ENCODE results near the gene IL19. TPM values are rescaled to one million over a fixed set of nuclear protein-coding genes. Genes with fewer than 3 reads are reported as not detected.
"Not testable (repeated sequence)": the region's sequence is repeated elsewhere in the genome, so short reads cannot be mapped to it uniquely, and the experiment has no call there.

The IL19 gene
- polyA plus RNA-seq, 1 donor = 1.0 TPM

- no peak for DNase-seq
Observed at GRCh38 chr1:206772243-206772937, 1.8 kb downstream of the IL19 start, which contains the start of gene IL10. Gene IL10 (minus strand): TSS chr1:206772494. CDS start chr1:206772435, 59 bp downstream.

- no peak for DNase-seq
Observed at GRCh38 chr1:206774093-206774492, 3.5 kb downstream of the IL19 start.

- DNase-seq = no peak
Observed at GRCh38 chr1:206776229-206776628, 5.7 kb downstream of the IL19 start.

- no peak for DNase-seq
Observed at GRCh38 chr1:206778031-206778430, 7.5 kb downstream of the IL19 start.

GRCh38 chr1:206778911-206779310 lies 8.3 kb downstream of the IL19 start:
- DNase-seq = not testable (repeated sequence)

- DNase-seq = no peak
Observed at GRCh38 chr1:206779638-206780037, 9.1 kb downstream of the IL19 start.

GRCh38 chr1:206782448-206782847 lies 11.9 kb downstream of the IL19 start:
- DNase-seq = no peak

GRCh38 chr1:206783506-206783905 lies 12.9 kb downstream of the IL19 start:
- no peak for DNase-seq

- DNase-seq = no peak
Observed at GRCh38 chr1:206784471-206784903, 13.9 kb downstream of the IL19 start.

GRCh38 chr1:206785182-206785765 lies 14.7 kb downstream of the IL19 start:
- DNase-seq = no peak

- no peak for DNase-seq
Observed at GRCh38 chr1:206786212-206786886, 15.8 kb downstream of the IL19 start.

GRCh38 chr1:206787891-206788290 lies 17.3 kb downstream of the IL19 start:
- DNase-seq = no peak

GRCh38 chr1:206788487-206789050 lies 18.0 kb downstream of the IL19 start:
- DNase-seq = no peak

- DNase-seq = no peak
Observed at GRCh38 chr1:206790502-206791250, 20.1 kb downstream of the IL19 start.

- no peak for DNase-seq
Observed at GRCh38 chr1:206792939-206793607, 22.5 kb downstream of the IL19 start.

GRCh38 chr1:206793620-206794019 lies 23.0 kb downstream of the IL19 start:
- DNase-seq = no peak

- DNase-seq = no peak
Observed at GRCh38 chr1:206794294-206794908, 23.8 kb downstream of the IL19 start.

- no peak for DNase-seq
Observed at GRCh38 chr1:206796116-206796515, 25.5 kb downstream of the IL19 start.

GRCh38 chr1:206796981-206797402 lies 26.4 kb downstream of the IL19 start:
- DNase-seq = no peak

GRCh38 chr1:206797534-206798383 lies 27.2 kb downstream of the IL19 start:
- DNase-seq = no peak

Measured in left kidney (tissue), 2 donors.